Cardiac fibroblast (primary cell): ENCODE results near the gene TCF19.

Source experiments
- DNase-seq, 2 donors: peaks; one replicate each; pipeline versions ENCODE4 v3.0.0 to v3.0.0-alpha.2; 2010; ENCODE audit warnings: low read depth in 2 of 2
- H3K4me3 ChIP-seq, 2 donors: replicated peaks in 1 of 2; 1 replicate in 1 of 2; 2 replicates in 1 of 2; pipeline ENCODE4 v1.5.1; 2011; ENCODE audit warnings: low read depth in 2 of 2, low read length in 2 of 2, mild to moderate bottlenecking in 2 of 2, moderate library complexity in 1 of 2
- CTCF ChIP-seq: IDR thresholded peaks from one replicate; pipeline ENCODE4 v1.5.1; 2011; ENCODE audit warnings: low read depth, mild to moderate bottlenecking, low read length, inconsistent platforms

The TCF19 gene

GRCh38 chr6:31170600-31170881 is 12.2 kb downstream of the TCF19 start, which contains the start of gene POU5F1:
POU5F1 (minus strand) TSS chr6:31170682; CDS start chr6:31170620, 62 bp downstream.
- TF ChIP-seq CTCF = no peak
- no peak for DNase-seq
- H3K4me3 ChIP-seq = no peak within 1 kb of the TSS

GRCh38 chr6:31170987-31171671 is 12.7 kb downstream of the TCF19 start:
- DNase-seq = no peak
- no peak for TF ChIP-seq CTCF
- no peak overlapping the region for H3K4me3 ChIP-seq

GRCh38 chr6:31171931-31172905 is 13.8 kb downstream of the TCF19 start:
- H3K4me3 ChIP-seq = no peak overlapping the region
- no peak for DNase-seq
- no peak for TF ChIP-seq CTCF

- DNase-seq = no peak
- no peak for TF ChIP-seq CTCF
- H3K4me3 ChIP-seq = no peak overlapping the region
These were observed 14.6 kb downstream of the TCF19 start for GRCh38 chr6:31172973-31173384.

- TF ChIP-seq CTCF = no peak
- DNase-seq = no peak
- no peak overlapping the region for H3K4me3 ChIP-seq
These were observed 15.0 kb downstream of the TCF19 start for GRCh38 chr6:31173406-31173805.

GRCh38 chr6:31174378-31174777 is 16.0 kb downstream of the TCF19 start:
- TF ChIP-seq CTCF = no peak
- H3K4me3 ChIP-seq = no peak overlapping the region
- no peak for DNase-seq
